Fibroblast of the aortic adventitia (primary cell): Measurements from ENCODE around the gene SLC20A1. TPM values are rescaled to one million over a fixed set of nuclear protein-coding genes. Genes with fewer than 3 reads are reported as not detected.
"Not testable (repeated sequence)": the region's sequence is repeated elsewhere in the genome, so short reads cannot be mapped to it uniquely, and the experiment has no call there.

Experiments
- DNase-seq: peaks from one replicate; pipeline ENCODE4 v3.0.0-alpha.2; 2010; ENCODE audit warnings: low read depth
- H3K4me3 ChIP-seq: 2 replicates; pipeline ENCODE4 v1.5.1; 2011; ENCODE audit warnings: low read depth, mild to moderate bottlenecking, control low read depth, low read length, moderate library complexity
- total RNA-seq: library from RNA; depleted of rRNA; stranded (reverse); fragments of >200 nt; gene quantifications from 2 replicates; pipeline ENCODE4 v1.2.3, GENCODE V29; 2012; ENCODE audit warnings: low replicate concordance
- TF ChIP-seq, protein P1 (sequence below): IDR thresholded peaks from 2 replicates; pipeline ENCODE4 v1.5.1; 2011; ENCODE audit warnings: mild to moderate bottlenecking, low read length, control low read depth, inconsistent platforms; ENCODE audit not compliant: insufficient read depth

The SLC20A1 gene
- total RNA-seq, 1 donor, result 134 TPM

DNA sequence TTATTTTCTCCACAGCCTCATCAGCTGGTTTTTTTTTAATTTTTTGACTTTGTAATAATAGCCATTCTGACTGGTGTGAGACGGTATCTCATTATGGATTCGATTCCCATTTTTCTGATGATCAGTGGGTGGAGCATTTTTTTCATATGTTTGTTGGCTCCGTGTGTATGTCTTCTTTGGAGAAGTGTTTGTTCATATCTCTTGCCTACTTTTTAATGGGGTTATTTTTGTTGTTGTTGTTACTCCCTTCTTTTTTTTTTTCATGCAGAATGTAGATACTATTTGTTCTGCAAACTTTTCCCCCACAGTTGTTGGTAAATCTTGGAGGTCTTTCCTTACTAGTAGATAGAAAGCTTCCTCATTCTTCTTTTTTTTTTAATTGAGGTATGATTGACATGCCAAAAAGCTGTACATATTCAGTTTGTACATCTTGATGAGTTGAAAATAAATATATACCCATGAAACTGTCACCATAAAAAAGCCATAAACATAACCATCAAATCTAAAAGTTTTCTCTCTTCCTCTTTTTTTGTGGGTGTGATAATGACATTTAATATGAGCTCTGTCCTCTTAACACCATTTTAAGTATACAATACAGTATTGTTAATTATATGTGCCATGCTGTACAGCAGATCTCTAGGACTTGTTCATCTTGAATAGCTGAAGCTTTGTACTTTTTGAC lies 53.2 kb downstream of the SLC20A1 start:
- TF ChIP-seq, protein P1, sequence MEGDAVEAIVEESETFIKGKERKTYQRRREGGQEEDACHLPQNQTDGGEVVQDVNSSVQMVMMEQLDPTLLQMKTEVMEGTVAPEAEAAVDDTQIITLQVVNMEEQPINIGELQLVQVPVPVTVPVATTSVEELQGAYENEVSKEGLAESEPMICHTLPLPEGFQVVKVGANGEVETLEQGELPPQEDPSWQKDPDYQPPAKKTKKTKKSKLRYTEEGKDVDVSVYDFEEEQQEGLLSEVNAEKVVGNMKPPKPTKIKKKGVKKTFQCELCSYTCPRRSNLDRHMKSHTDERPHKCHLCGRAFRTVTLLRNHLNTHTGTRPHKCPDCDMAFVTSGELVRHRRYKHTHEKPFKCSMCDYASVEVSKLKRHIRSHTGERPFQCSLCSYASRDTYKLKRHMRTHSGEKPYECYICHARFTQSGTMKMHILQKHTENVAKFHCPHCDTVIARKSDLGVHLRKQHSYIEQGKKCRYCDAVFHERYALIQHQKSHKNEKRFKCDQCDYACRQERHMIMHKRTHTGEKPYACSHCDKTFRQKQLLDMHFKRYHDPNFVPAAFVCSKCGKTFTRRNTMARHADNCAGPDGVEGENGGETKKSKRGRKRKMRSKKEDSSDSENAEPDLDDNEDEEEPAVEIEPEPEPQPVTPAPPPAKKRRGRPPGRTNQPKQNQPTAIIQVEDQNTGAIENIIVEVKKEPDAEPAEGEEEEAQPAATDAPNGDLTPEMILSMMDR, result no peak

DNA sequence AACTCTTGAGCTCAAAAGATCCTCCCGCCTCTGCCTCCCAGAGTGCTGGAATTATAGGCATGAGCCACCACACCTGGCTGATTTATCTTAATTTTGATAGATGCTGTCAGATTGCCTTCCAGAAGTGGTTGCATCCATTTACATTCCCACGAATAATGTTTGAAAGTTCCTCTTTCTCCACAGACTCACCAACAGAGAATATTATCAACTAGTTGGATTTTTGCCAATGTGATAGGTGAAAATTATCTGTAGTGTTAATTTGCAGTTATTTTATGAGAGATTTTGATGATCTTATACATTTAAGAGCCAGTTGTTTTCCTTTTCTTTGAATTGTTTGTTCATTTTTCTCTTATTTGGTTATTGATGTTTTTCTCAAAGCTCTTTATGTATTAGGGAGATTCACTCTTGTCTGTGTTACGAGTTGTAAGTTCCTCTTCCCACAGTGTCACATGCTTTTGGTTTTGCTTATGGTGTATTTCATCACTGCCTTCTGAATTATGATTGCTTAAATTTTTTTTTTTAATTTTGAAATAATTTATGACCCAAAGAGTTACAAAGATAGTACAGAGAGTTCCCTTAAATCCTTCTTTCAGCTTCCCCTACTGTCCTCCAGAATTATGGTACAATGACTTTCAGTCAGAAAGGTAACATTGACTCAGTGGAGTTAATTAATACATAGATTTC lies 54.4 kb downstream of the SLC20A1 start:
- TF ChIP-seq, protein P1, result no peak
- DNase-seq, result no peak
- H3K4me3 ChIP-seq, result no peak overlapping the region

More for the DNA sequence above, 53.2 kb downstream of the SLC20A1 start:
- no peak overlapping the region for H3K4me3 ChIP-seq
- no peak for DNase-seq

DNA sequence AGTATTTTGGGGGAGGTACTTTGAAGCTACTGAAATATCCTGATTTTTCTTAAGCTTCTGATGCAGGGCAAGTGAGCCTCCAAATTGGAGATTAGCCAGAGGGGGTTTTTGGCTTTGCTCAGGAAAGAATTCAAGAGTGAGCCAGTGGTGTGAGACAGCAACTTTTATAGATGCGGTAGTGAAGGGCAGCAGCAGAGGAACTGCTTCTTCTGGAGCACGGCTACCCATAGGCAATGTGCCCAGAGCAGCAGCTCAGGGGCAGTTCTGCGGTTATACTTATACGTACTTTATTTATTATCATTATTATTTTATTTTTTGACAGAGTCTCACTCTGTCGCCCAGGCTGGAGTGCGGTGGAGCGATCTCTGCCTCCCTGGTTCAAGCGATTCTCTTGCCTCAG lies 55.3 kb downstream of the SLC20A1 start:
- peak; percentile 59 for DNase-seq
- TF ChIP-seq, protein P1, result no peak
- H3K4me3 ChIP-seq, result no peak overlapping the region

DNA sequence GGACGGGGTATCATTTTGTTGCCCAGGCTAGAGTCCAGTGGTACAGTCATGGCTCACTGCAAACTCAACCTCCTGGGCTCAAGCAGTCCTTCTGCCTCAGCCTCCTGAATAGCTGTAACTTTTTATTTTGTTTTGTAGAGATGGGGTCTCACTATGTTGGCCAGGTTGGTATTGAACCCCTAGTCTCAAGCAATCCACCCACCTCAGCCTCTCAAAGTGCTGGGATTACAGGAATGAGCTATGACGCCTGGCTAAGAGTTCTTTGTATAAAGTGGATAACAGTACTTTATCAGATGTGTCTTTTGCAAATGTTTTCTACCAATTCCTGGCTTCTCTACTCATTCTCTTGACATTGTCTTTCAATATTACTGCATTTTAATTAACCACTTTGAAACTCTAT lies 57.9 kb downstream of the SLC20A1 start:
- TF ChIP-seq, protein P1, result no peak
- no peak overlapping the region for H3K4me3 ChIP-seq
- no peak for DNase-seq

DNA sequence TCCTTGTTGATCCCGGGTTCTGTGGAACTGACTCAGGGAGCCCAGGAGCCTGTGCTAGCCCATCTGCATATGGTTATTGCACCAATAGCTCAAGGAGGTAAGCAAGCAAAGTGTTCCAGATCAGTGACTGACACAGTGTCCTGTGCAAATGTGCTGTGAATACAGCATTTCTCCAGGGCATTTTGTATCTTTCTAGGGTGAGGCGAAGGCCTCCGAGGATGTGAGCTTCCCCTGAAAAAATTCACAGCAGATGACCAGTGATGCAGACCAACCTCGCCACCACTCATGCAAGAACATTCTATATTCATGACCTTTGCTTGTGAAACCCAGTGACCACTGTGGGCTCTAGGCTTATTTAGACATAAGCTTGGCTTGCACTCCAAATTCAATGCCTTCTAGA lies 59.8 kb downstream of the SLC20A1 start:
- DNase-seq, result no peak
- TF ChIP-seq, protein P1, result no peak
- no peak overlapping the region for H3K4me3 ChIP-seq

DNA sequence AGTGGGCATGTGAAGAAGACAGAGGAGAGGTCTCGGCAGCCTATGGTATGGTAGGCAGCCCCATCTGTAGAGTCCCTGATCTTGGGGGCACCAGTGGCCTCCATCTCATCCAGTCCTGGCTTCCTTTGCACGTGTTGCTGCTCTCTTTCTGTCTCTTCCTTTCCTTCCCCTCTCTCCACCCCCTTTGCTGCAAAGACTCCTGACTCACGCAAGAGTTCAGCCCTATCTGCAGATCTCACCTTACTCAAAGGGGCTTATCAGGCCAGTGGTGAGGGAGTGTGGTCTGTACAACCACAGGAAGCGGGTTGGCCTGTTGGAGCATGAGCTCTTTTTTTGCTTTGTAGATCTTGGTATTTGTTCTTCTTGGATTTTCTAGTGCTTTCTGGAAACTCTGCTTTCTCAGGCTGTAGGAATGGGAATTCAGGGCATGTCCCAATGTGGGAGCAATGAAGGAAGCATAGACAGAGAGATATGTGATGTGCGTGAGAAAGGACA lies 60.5 kb downstream of the SLC20A1 start:
- DNase-seq, result peak; percentile 76
- TF ChIP-seq, protein P1, result no peak
- H3K4me3 ChIP-seq, result no peak overlapping the region

DNA sequence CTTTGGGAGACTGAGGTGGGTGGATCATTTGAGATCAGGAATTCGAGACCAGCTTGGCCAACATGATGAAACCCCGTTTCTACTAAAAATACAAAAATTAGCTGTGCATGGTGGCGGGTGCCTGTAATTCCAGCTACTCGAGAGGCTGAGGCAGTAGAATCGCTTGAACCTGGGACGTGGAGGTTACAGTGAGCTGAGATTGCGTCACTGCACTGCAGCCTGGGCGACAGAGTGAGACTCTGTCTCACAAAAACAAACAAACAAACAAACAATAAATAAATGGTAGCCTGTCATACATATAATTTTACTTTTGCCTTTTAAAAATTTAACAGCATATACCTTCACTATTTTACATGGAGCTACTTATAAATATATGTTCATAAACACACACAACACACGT lies 61.2 kb downstream of the SLC20A1 start:
- not testable (repeated sequence) for H3K4me3 ChIP-seq, DNase-seq
